H1 (cell line): Measurements from ENCODE around the gene COL25A1. TPM values are rescaled to one million over a fixed set of nuclear protein-coding genes. Genes with fewer than 3 reads are reported as not detected.

Experiments used
- CTCF ChIA-PET: fragments of 300-600 bp; sonication (Branson Sonifier 250); formaldehyde crosslinking; loops from one replicate; lab custom pipeline; 2021; ENCODE audit not compliant: partially characterized antibody; lab: Charles Lee
- POLR2A ChIA-PET: fragments of 300-600 bp; sonication (Branson Sonifier 250); formaldehyde crosslinking; loops from one replicate; lab custom pipeline; 2021; ENCODE audit warnings: inconsistent platforms; ENCODE audit not compliant: partially characterized antibody; lab: Charles Lee
- DNase-seq, 2 experiments: peaks; one replicate each; pipeline versions ENCODE4 v3.0.0 to v3.0.0-alpha.2; 2010 to 2022; ENCODE audit warnings: low spot score in 2 of 2, low read depth in 1 of 2, mixed read lengths in 1 of 2
- FAIRE-seq: peaks from 2 replicates; lab custom pipeline; 2011; peaks lifted over from hg19 to GRCh38; lab: Jason Lieb, UNC
- H2AFZ ChIP-seq: 2 replicates; pipeline ENCODE4 v1.8.1; 2012; ENCODE audit warnings: low read length, inconsistent platforms
- H2AK5ac ChIP-seq: 2 replicates; pipeline ENCODE4 v1.6.1; 2013; ENCODE audit warnings: low read depth, low read length
- H2BK120ac ChIP-seq: replicated peaks from 2 replicates; pipeline ENCODE3; 2013; ENCODE audit warnings: low read depth, low read length, inconsistent platforms
- H2BK12ac ChIP-seq: 2 replicates; pipeline ENCODE4 v1.6.1; 2013; ENCODE audit warnings: low read depth, low read length
- H2BK15ac ChIP-seq: 2 replicates; pipeline ENCODE4 v1.6.1; 2013; ENCODE audit warnings: low read length
- H2BK20ac ChIP-seq: 2 replicates; pipeline ENCODE4 v1.6.1; 2013; ENCODE audit warnings: low read length
- H2BK5ac ChIP-seq: 2 replicates; pipeline ENCODE4 v1.6.1; 2013; ENCODE audit warnings: low read depth, low read length
- H3K14ac ChIP-seq: 2 replicates; pipeline ENCODE4 v1.6.1; 2013; ENCODE audit warnings: inconsistent platforms; ENCODE audit not compliant: insufficient read length
- H3K18ac ChIP-seq: 2 replicates; pipeline ENCODE4 v1.6.1; 2013; ENCODE audit warnings: low read length; ENCODE audit errors: extremely low read depth
- H3K23ac ChIP-seq: 2 replicates; pipeline ENCODE4 v1.6.1; 2013; ENCODE audit warnings: inconsistent platforms; ENCODE audit not compliant: insufficient read length
- H3K23me2 ChIP-seq: 2 replicates; pipeline ENCODE4 v1.6.1; 2013; ENCODE audit warnings: low read depth, low read length
- H3K27ac ChIP-seq: 2 replicates; pipeline ENCODE4 v1.6.1; 2011; ENCODE audit warnings: low read depth, low read length, inconsistent platforms
- H3K27me3 ChIP-seq, 4 experiments: replicated peaks in 1 of 4; 1 replicate in 1 of 4; 2 replicates in 3 of 4; pipeline versions ENCODE4 v1.6.1 to v1.8.1; 2011 to 2013; ENCODE audit warnings: low read length in 3 of 4, mild to moderate bottlenecking in 3 of 4, inconsistent platforms in 2 of 4, mixed read lengths in 2 of 4, moderate library complexity in 1 of 4; ENCODE audit not compliant: control insufficient read depth in 3 of 4, insufficient read depth in 3 of 4; ENCODE audit errors: extremely low read depth in 1 of 4
- H3K36me3 ChIP-seq, 4 experiments: 2 replicates each; pipeline versions ENCODE4 v1.6.1 to v1.8.1; 2011 to 2013; ENCODE audit warnings: mild to moderate bottlenecking in 4 of 4, low read length in 3 of 4, moderate library complexity in 2 of 4, control low read depth in 1 of 4, inconsistent platforms in 1 of 4; ENCODE audit not compliant: insufficient read depth in 4 of 4, control insufficient read depth in 2 of 4
- H3K4ac ChIP-seq: replicated peaks from 2 replicates; pipeline ENCODE3; 2013; ENCODE audit warnings: low read length, low read depth, mixed read lengths, inconsistent platforms; ENCODE audit not compliant: insufficient read length
- H3K4me1 ChIP-seq, 4 experiments: replicated peaks in 1 of 4; 1 replicate in 1 of 4; 2 replicates in 3 of 4; pipeline versions ENCODE4 v1.6.1 to v1.8.1; 2011 to 2013; ENCODE audit warnings: low read length in 3 of 4, inconsistent platforms in 2 of 4, mixed read lengths in 1 of 4; ENCODE audit not compliant: insufficient read depth in 4 of 4, control insufficient read depth in 3 of 4
- H3K4me2 ChIP-seq, 2 experiments: 2 replicates each; pipeline versions ENCODE4 v1.6.1 to v1.8.1; 2011 to 2013; ENCODE audit warnings: low read depth in 2 of 2, low read length in 2 of 2, control low read depth in 1 of 2, inconsistent platforms in 1 of 2, mild to moderate bottlenecking in 1 of 2; ENCODE audit not compliant: insufficient read depth in 1 of 2
- H3K4me3 ChIP-seq, 4 experiments: fragments of 200-600, 300-600 bp in 1 of 4; sonication (generic), shearing (Covaris generic), sonication (Bioruptor Twin) in 1 of 4; 2 replicates each; pipeline versions ENCODE4 v1.5.1 to v1.8.1; 2011 to 2016; ENCODE audit warnings: low read length in 4 of 4, low read depth in 3 of 4, control low read depth in 2 of 4, inconsistent platforms in 2 of 4, mild to moderate bottlenecking in 2 of 4, mixed read lengths in 1 of 4, moderate library complexity in 1 of 4; ENCODE audit not compliant: insufficient read depth in 2 of 4; ENCODE audit errors: extremely low read depth in 1 of 4
- H3K56ac ChIP-seq: replicated peaks from 2 replicates; pipeline ENCODE3; 2013; ENCODE audit warnings: low read depth, mild to moderate bottlenecking, mixed read lengths, low read length, inconsistent platforms; ENCODE audit not compliant: insufficient read length
- H3K79me1 ChIP-seq: 2 replicates; pipeline ENCODE4 v1.6.1; 2013; ENCODE audit warnings: low read depth, low read length, control low read depth
- H3K79me2 ChIP-seq, 2 experiments: 2 replicates each; pipeline versions ENCODE4 v1.6.1 to v1.8.1; 2012 to 2013; ENCODE audit warnings: low read length in 2 of 2, mild to moderate bottlenecking in 2 of 2, inconsistent platforms in 1 of 2; ENCODE audit not compliant: insufficient read depth in 2 of 2, control insufficient read depth in 1 of 2
- H3K9ac ChIP-seq, 4 experiments: replicated peaks in 1 of 4; 1 replicate in 1 of 4; 2 replicates in 3 of 4; pipeline versions ENCODE4 v1.6.1 to v1.8.1; 2011 to 2013; ENCODE audit warnings: low read depth in 3 of 4, low read length in 3 of 4, control low read depth in 2 of 4, mild to moderate bottlenecking in 2 of 4, moderate library complexity in 2 of 4, inconsistent platforms in 1 of 4; ENCODE audit errors: extremely low read depth in 1 of 4
- H3K9me3 ChIP-seq, 2 experiments: 2 replicates each; pipeline versions ENCODE4 v1.6.1 to v1.8.1; 2012 to 2013; ENCODE audit warnings: mild to moderate bottlenecking in 2 of 2, moderate library complexity in 2 of 2, control low read depth in 1 of 2, inconsistent platforms in 1 of 2, low read depth in 1 of 2, low read length in 1 of 2, mixed read lengths in 1 of 2; ENCODE audit not compliant: insufficient read depth in 2 of 2
- H4K20me1 ChIP-seq, 2 experiments: replicated peaks in 1 of 2; 2 replicates each; pipeline versions ENCODE3 to v1.8.1; 2011 to 2013; ENCODE audit warnings: inconsistent platforms in 2 of 2, low read length in 2 of 2, mild to moderate bottlenecking in 1 of 2; ENCODE audit not compliant: insufficient read depth in 2 of 2, control insufficient read depth in 1 of 2
- H4K5ac ChIP-seq: 2 replicates; pipeline ENCODE4 v1.6.1; 2013; ENCODE audit warnings: low read length, low read depth, mixed read lengths, inconsistent platforms; ENCODE audit not compliant: insufficient read length
- H4K8ac ChIP-seq: 2 replicates; pipeline ENCODE4 v1.8.0; 2013; ENCODE audit warnings: mild to moderate bottlenecking, moderate library complexity, low read length, inconsistent platforms; ENCODE audit not compliant: insufficient read depth; ENCODE audit errors: extremely low read depth
- H4K91ac ChIP-seq: replicated peaks from 2 replicates; pipeline ENCODE3; 2013; ENCODE audit warnings: low read length, mixed read lengths, inconsistent platforms; ENCODE audit not compliant: insufficient read length
- BCL11A ChIP-seq, 2 experiments: IDR thresholded peaks; one replicate each; pipeline ENCODE4 v1.6.1; 2011; ENCODE audit warnings: low read depth in 2 of 2, low read length in 2 of 2, mild to moderate bottlenecking in 2 of 2
- CBX5 ChIP-seq: fragments of 300-800, 300-1000 bp; sonication (generic); IDR thresholded peaks from 2 replicates; pipeline ENCODE4 v1.7.1; 2016; ENCODE audit warnings: antibody characterized with exemption, low read length, low read depth
- CEBPB ChIP-seq: IDR thresholded peaks from 2 replicates; pipeline ENCODE4 v1.6.1; 2012; ENCODE audit warnings: low read depth, low read length
- EP300 ChIP-seq, 2 experiments: IDR thresholded peaks; 1 replicate in 1 of 2; 2 replicates in 1 of 2; pipeline ENCODE4 v1.6.1; 2011 to 2012; ENCODE audit warnings: low read depth in 2 of 2, low read length in 2 of 2, mild to moderate bottlenecking in 2 of 2, borderline replicate concordance in 1 of 2, inconsistent platforms in 1 of 2, moderate library complexity in 1 of 2
- FOSL1 ChIP-seq: IDR thresholded peaks from 2 replicates; pipeline ENCODE4 v1.6.1; 2011; ENCODE audit warnings: mild to moderate bottlenecking, low read depth, low read length, moderate library complexity; ENCODE audit not compliant: insufficient read depth
- GTF2F1 ChIP-seq: IDR thresholded peaks from 2 replicates; pipeline ENCODE4 v1.6.1; 2012; ENCODE audit warnings: low read depth, low read length, improper control_type of control experiment, borderline replicate concordance
- JUND ChIP-seq: IDR thresholded peaks from 2 replicates; pipeline ENCODE4 v1.6.1; 2011; ENCODE audit warnings: mild to moderate bottlenecking, improper control_type of control experiment, low read length
- KDM4A ChIP-seq: IDR thresholded peaks from one replicate; pipeline ENCODE4 v1.7.1; 2012; ENCODE audit warnings: low read depth, mild to moderate bottlenecking, moderate library complexity, low read length, inconsistent platforms; ENCODE audit not compliant: severe bottlenecking
- NRF1 ChIP-seq: IDR thresholded peaks from 2 replicates; pipeline ENCODE4 v1.6.1; 2011; ENCODE audit warnings: mild to moderate bottlenecking, low read depth, low read length, improper control_type of control experiment
- PHF8 ChIP-seq: fragments of 200-600 bp; sonication (generic); conservative IDR thresholded peaks from 2 replicates; pipeline ENCODE4 v1.7.1; 2012; ENCODE audit warnings: low read depth, mild to moderate bottlenecking, inconsistent platforms, low read length, moderate library complexity
- POLR2A ChIP-seq, 2 experiments: IDR thresholded peaks; 1 replicate in 1 of 2; 2 replicates in 1 of 2; pipeline ENCODE4 v1.6.1; 2011; ENCODE audit warnings: low read depth in 2 of 2, low read length in 2 of 2, mild to moderate bottlenecking in 2 of 2; ENCODE audit errors: control extremely low read depth in 1 of 2
- RXRA ChIP-seq: IDR thresholded peaks from 2 replicates; pipeline ENCODE4 v1.6.1; 2011; ENCODE audit warnings: low read depth, mild to moderate bottlenecking, low read length, moderate library complexity; ENCODE audit not compliant: insufficient read depth
- SP2 ChIP-seq: IDR thresholded peaks from 2 replicates; pipeline ENCODE4 v1.6.1; 2012; ENCODE audit warnings: mild to moderate bottlenecking, low read length, inconsistent platforms
- TEAD4 ChIP-seq: IDR thresholded peaks from 2 replicates; pipeline ENCODE4 v1.6.1; 2012; ENCODE audit warnings: low read depth, low read length, inconsistent platforms, mixed read lengths
- polyA plus RNA-seq, 7 experiments: library from polyadenylated mRNA; depleted of rRNA in 3 of 7; stranded (reverse) in 5 of 7; unstranded in 2 of 7; fragments of >200 nt in 5 of 7; fragments of 200-250 nt in 2 of 7; gene quantifications; 1 replicate in 5 of 7; 2 replicates in 1 of 7; 4 replicates in 1 of 7; pipeline versions ENCODE4 v1.2.1 to v1.2.3, GENCODE V29; 2011 to 2013; ENCODE audit warnings: missing spikeins in 2 of 7, mixed read lengths in 2 of 7
- total RNA-seq: library from RNA; stranded (reverse); fragmentation: NEBNext Ultra II Directional; extraction: Animal tissue kit (Norgen Biotek cat#: 25700); gene quantifications from 2 replicates; pipeline ENCODE4 v1.2.1, GENCODE V29; 2021

COL25A1 gene
- total and polyA plus RNA-seq, 2 of the 8 experiments (the other 6 are each of a cell fraction or from before 2014, with no cell fraction given), result 1.1 to 8.3 TPM

- Histone ChIP-seq H2BK120ac (no peak overlapping the region), H3K14ac (no peak overlapping the region), H3K4me3 (no peak overlapping the region), H2BK12ac (no peak overlapping the region), H3K79me2 (no peaks in the 10 kb centered on the region), H4K20me1 (no peaks in the 10 kb centered on the region), H2AFZ (no peak overlapping the region), H3K36me3 (no peaks in the 10 kb centered on the region), H4K5ac (no peak overlapping the region), H2BK15ac (no peak overlapping the region), H4K8ac (no peak overlapping the region), H3K79me1 (no peaks in the 10 kb centered on the region), H2AK5ac (no peak overlapping the region), H3K4me2 (no peak overlapping the region), H3K9me3 (peaks cover 0 to 2% of the 10 kb centered on the region in 2 experiments; a peak in 1 of 4 replicates), H2BK5ac (no peak overlapping the region), H3K4ac (no peak overlapping the region), H3K56ac (no peak overlapping the region), H3K18ac (no peak overlapping the region), H3K27ac (no peak overlapping the region), H3K9ac (no peak overlapping the region), H3K23me2 (no peaks in the 10 kb centered on the region), H3K27me3 (no peaks in the 10 kb centered on the region), H3K23ac (no peak overlapping the region), H4K91ac (no peak overlapping the region), H3K4me1 (no peaks in the 10 kb centered on the region), H2BK20ac (no peak overlapping the region)
- DNase-seq (no peak), FAIRE-seq (no peak)
- CTCF ChIA-PET, result interaction anchor here (0.6 to 1.2 kb wide), 5 partner anchors 8 to 1733 kb away, joined by 3 to 6 read pairs (median 3); no protein-coding TSS in a partner anchor
- POLR2A ChIA-PET, result no interaction called here
- TF ChIP-seq GTF2F1 (no peak), BCL11A (IDR thresholded peaks at IDR 0.05; ENCODE audit: low read depth in 2 of 2, low read length in 2 of 2) (no peak), TEAD4 (no peak), CBX5 (no peak), SP2 (no peak), CEBPB (no peak), JUND (no peak), EP300 (IDR thresholded peaks at IDR 0.05; ENCODE audit: borderline replicate concordance in 1 of 2, low read depth in 2 of 2, low read length in 2 of 2) (no peak), FOSL1 (no peak), RXRA (no peak), PHF8 (no peak), NRF1 (no peak), KDM4A (no peak), POLR2A (IDR thresholded peaks at IDR 0.05; ENCODE audit: control extremely low read depth in 1 of 2, low read depth in 2 of 2, low read length in 2 of 2) (no peak)
Measured at GRCh38 chr4:109134921-109135320, 167.5 kb downstream of the COL25A1 start.
